Endothelial cell of umbilical vein (primary cell): ENCODE results near the gene PLCXD3. TPM values are rescaled to one million over a fixed set of nuclear protein-coding genes. Genes with fewer than 3 reads are reported as not detected.

Source experiments
- BruUV-seq: library from RNA; stranded (reverse); fragments of 400-500 nt; replicated peaks from 2 replicates; lab custom pipeline; 2021; lab: Mats Ljungman, UMichigan
- CTCF ChIA-PET: fragments of 300-600, 350-600 bp; sonication (Branson Sonifier 250); formaldehyde crosslinking; loops from one replicate; lab custom pipeline; 2021; ENCODE audit warnings: antibody characterized with exemption, inconsistent platforms; lab: Charles Lee
- POLR2A ChIA-PET: fragments of 300-600, 350-600 bp; sonication (Branson Sonifier 250); formaldehyde crosslinking; loops from one replicate; lab custom pipeline; 2021; ENCODE audit warnings: antibody characterized with exemption, inconsistent platforms; lab: Charles Lee
- DNase-seq: peaks from one replicate; pipeline ENCODE4 v3.0.0-alpha.2; 2011; ENCODE audit warnings: low read depth, low spot score
- FAIRE-seq: peaks from 2 replicates; lab custom pipeline; 2011; peaks lifted over from hg19 to GRCh38; lab: Jason Lieb, UNC
- H2AFZ ChIP-seq: 2 replicates; pipeline ENCODE4 v1.6.0; 2012; ENCODE audit warnings: low read depth, low read length, control low read depth, inconsistent platforms
- H3K27ac ChIP-seq: 2 replicates; pipeline ENCODE4 v1.5.1; 2011; ENCODE audit warnings: low read depth, mild to moderate bottlenecking, control low read depth, low read length, moderate library complexity; ENCODE audit not compliant: insufficient read depth
- H3K27me3 ChIP-seq, 2 experiments: 2 replicates each; pipeline versions ENCODE4 v1.6.0 to v1.6.1; 2011; ENCODE audit warnings: low read length in 2 of 2, mixed read lengths in 1 of 2; ENCODE audit not compliant: control insufficient read depth in 2 of 2, insufficient read depth in 2 of 2
- H3K36me3 ChIP-seq, 2 experiments: 2 replicates in 1 of 2; 3 replicates in 1 of 2; pipeline ENCODE4 v1.5.1; 2011; ENCODE audit warnings: low read length in 2 of 2, mild to moderate bottlenecking in 1 of 2, moderate library complexity in 1 of 2; ENCODE audit not compliant: control insufficient read depth in 2 of 2, insufficient read depth in 2 of 2; ENCODE audit errors: extremely low read depth in 1 of 2
- H3K4me1 ChIP-seq: 3 replicates; pipeline ENCODE4 v1.5.1; 2011; ENCODE audit warnings: mild to moderate bottlenecking, low read length; ENCODE audit not compliant: control insufficient read depth, insufficient read depth; ENCODE audit errors: extremely low read depth
- H3K4me2 ChIP-seq: 2 replicates; pipeline ENCODE4 v1.6.1; 2011; ENCODE audit warnings: low read length, control low read depth, mixed read lengths; ENCODE audit not compliant: insufficient read depth
- H3K4me3 ChIP-seq, 3 experiments: fragments of 200-600 bp in 1 of 3; sonication (generic), shearing (Covaris generic) in 1 of 3; replicated peaks in 1 of 3; 2 replicates each; pipeline ENCODE4 v1.5.1; 2011 to 2016; ENCODE audit warnings: control low read depth in 3 of 3, low read length in 3 of 3, mild to moderate bottlenecking in 2 of 3, inconsistent platforms in 1 of 3, low read depth in 1 of 3, moderate library complexity in 1 of 3; ENCODE audit not compliant: insufficient read depth in 1 of 3
- H3K79me2 ChIP-seq: 2 replicates; pipeline ENCODE4 v1.6.0; 2012; ENCODE audit warnings: low read length, inconsistent platforms; ENCODE audit not compliant: control insufficient read depth, insufficient read depth
- H3K9ac ChIP-seq: replicated peaks from 2 replicates; pipeline ENCODE3; 2011; ENCODE audit warnings: low read length, control low read depth; ENCODE audit not compliant: insufficient read depth; ENCODE audit errors: extremely low read depth
- H3K9me1 ChIP-seq: replicated peaks from 3 replicates; pipeline ENCODE4 v1.6.0; 2011; ENCODE audit warnings: mild to moderate bottlenecking, low read length; ENCODE audit not compliant: control insufficient read depth, insufficient read depth; ENCODE audit errors: extremely low read depth
- H3K9me3 ChIP-seq: replicated peaks from 2 replicates; pipeline ENCODE4 v1.5.1; 2012; ENCODE audit warnings: low read length, inconsistent platforms; ENCODE audit not compliant: control insufficient read depth, insufficient read depth
- H4K20me1 ChIP-seq: replicated peaks from 2 replicates; pipeline ENCODE3; 2011; ENCODE audit warnings: mild to moderate bottlenecking, low read length; ENCODE audit not compliant: control insufficient read depth, insufficient read depth; ENCODE audit errors: extremely low read depth
- EZH2 ChIP-seq: IDR thresholded peaks from 2 replicates; pipeline ENCODE4 v1.6.1; 2012; ENCODE audit warnings: borderline replicate concordance, low read depth, mild to moderate bottlenecking, moderate library complexity, low read length, inconsistent platforms; ENCODE audit not compliant: severe bottlenecking
- FOS ChIP-seq: IDR thresholded peaks from 2 replicates; pipeline ENCODE4 v1.6.1; 2011; ENCODE audit warnings: mild to moderate bottlenecking, low read length, moderate library complexity, borderline replicate concordance; ENCODE audit not compliant: insufficient read depth
- GATA2 ChIP-seq: IDR thresholded peaks from 2 replicates; pipeline ENCODE4 v1.7.0; 2011; ENCODE audit warnings: low read depth, mild to moderate bottlenecking, moderate library complexity, mixed read lengths, low read length; ENCODE audit not compliant: insufficient read length, insufficient read depth
- JUN ChIP-seq: IDR thresholded peaks from 2 replicates; pipeline ENCODE4 v1.6.1; 2011; ENCODE audit warnings: borderline replicate concordance, low read depth; ENCODE audit not compliant: insufficient read length, insufficient read depth
- POLR2AphosphoS5 ChIP-seq: IDR thresholded peaks from 2 replicates; pipeline ENCODE4 v1.6.1; 2012; ENCODE audit warnings: low read depth, mild to moderate bottlenecking, control low read depth, low read length, moderate library complexity; ENCODE audit not compliant: insufficient read depth
- dilution Hi-C: fragments of 300-500 bp; cut with MboI; formaldehyde crosslinking; loops from one replicate; pipeline ENCODE4 v1.15.0; 2019; ENCODE audit warnings: low sequenced_read_pairs; ENCODE audit not compliant: extremely low pct_ligation_motif_present
- intact Hi-C: fragments of 100-400 bp; cut with micrococcal nuclease; formaldehyde crosslinking; loops from one replicate; pipeline ENCODE4 v1.10.0; 2022
- polyA plus RNA-seq, 4 experiments: library from polyadenylated mRNA; depleted of rRNA in 3 of 4; stranded (reverse) in 3 of 4; unstranded in 1 of 4; fragments of >200 nt; gene quantifications; 2 replicates each; pipeline versions ENCODE4 v1.2.1 to v1.2.3, GENCODE V29; 2011 to 2012; ENCODE audit warnings: missing spikeins in 1 of 4
- total RNA-seq: library from RNA; stranded (reverse); gene quantifications from 2 replicates; pipeline ENCODE4 v1.2.3, GENCODE V29; 2021
- TF ChIP-seq, protein P1 (sequence below): IDR thresholded peaks from 2 replicates; pipeline ENCODE4 v1.6.1; 2011; ENCODE audit not compliant: insufficient read depth, insufficient read length
- TF ChIP-seq, protein P2 (sequence below), 2 donors: IDR thresholded peaks; 1 replicate in 1 of 2; 2 replicates in 1 of 2; pipeline ENCODE4 v1.5.1; 2011; ENCODE audit warnings: low read length in 2 of 2, mild to moderate bottlenecking in 2 of 2, moderate library complexity in 2 of 2, control low read depth in 1 of 2, inconsistent platforms in 1 of 2, low read depth in 1 of 2; ENCODE audit not compliant: insufficient read depth in 1 of 2; ENCODE audit errors: extremely low read depth in 1 of 2

PLCXD3 gene
- total and polyA plus RNA-seq, 2 donors (not counting 3 experiments of a cell fraction or from before 2014, with no cell fraction given), result not detected

DNA sequence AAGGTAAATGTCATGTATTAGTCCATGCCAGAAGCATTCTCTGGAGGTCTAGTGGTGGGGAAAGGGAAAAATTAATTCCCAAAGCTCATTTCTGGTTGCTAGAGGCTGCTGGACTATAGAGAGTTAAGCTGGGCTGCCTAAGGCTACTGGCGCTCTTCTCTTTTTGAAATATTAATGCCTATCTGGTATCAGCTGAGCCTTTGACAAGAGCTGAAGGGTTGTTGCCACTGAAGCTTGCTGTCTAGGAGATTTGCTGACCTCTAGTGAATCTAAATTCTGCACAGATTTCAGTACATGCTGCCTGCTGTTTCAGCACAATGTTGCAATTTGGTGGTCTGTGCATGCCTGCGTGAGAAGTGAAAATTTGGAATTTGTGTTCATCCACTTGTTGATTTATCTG lies 29.1 kb upstream of the PLCXD3 start:
- Histone ChIP-seq H2AFZ (no peak overlapping the region), H3K27me3 (no peaks in the 10 kb centered on the region), H3K9me1 (no peaks in the 10 kb centered on the region), H3K4me1 (no peaks in the 10 kb centered on the region), H3K4me3 (no peak overlapping the region), H3K27ac (no peak overlapping the region), H3K79me2 (no peaks in the 10 kb centered on the region), H3K9ac (no peak overlapping the region), H3K9me3 (no peaks in the 10 kb centered on the region), H4K20me1 (no peaks in the 10 kb centered on the region), H3K36me3 (no peaks in the 10 kb centered on the region), H3K4me2 (no peak overlapping the region)
- CTCF ChIA-PET, result no interaction called here
- DNase-seq (no peak), FAIRE-seq (no peak)
- dilution Hi-C loops (no loop called here), intact Hi-C loops (no loop called here)
- BruUV-seq, result no TSS peak
- POLR2A ChIA-PET, result no interaction called here
- no peak for TF ChIP-seq POLR2AphosphoS5
- no peak for TF ChIP-seq GATA2
- TF ChIP-seq FOS, result no peak
- TF ChIP-seq EZH2, result no peak

DNA sequence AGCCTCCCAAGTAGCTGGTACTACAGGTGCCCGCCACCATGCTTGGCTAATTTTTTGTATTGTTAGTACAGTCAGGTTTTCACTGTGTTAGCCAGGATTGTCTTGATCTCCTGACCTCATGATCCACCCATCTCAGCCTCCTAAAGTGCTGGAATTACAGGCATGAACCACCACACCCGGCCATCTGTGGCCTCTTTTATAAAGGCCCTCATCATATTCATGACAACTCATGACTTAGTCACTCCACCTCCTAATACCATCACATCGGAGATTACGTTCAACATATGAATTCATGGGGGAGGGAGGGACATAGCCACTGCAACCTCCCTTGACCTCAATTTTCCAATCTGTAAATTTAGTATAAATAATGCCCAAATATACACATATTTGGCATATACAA lies 27.2 kb upstream of the PLCXD3 start:
- H3K79me2 ChIP-seq, result no peaks in the 10 kb centered on the region
- no TSS peak for BruUV-seq
- CTCF ChIA-PET, result no interaction called here

More for the DNA sequence above, 27.2 kb upstream of the PLCXD3 start:
- no peak overlapping the region for H3K4me2 ChIP-seq
- FAIRE-seq, result no peak
- H3K9me1 ChIP-seq, result no peaks in the 10 kb centered on the region
- dilution Hi-C loops (no loop called here), intact Hi-C loops (no loop called here)
- no peak for DNase-seq
- H3K27ac ChIP-seq, result no peak overlapping the region
- H3K27me3 ChIP-seq, result no peaks in the 10 kb centered on the region
- H2AFZ ChIP-seq, result no peak overlapping the region
- TF ChIP-seq, protein P1, sequence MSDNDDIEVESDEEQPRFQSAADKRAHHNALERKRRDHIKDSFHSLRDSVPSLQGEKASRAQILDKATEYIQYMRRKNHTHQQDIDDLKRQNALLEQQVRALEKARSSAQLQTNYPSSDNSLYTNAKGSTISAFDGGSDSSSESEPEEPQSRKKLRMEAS, result no peak
- TF ChIP-seq POLR2AphosphoS5, result no peak
- TF ChIP-seq, protein P2, sequence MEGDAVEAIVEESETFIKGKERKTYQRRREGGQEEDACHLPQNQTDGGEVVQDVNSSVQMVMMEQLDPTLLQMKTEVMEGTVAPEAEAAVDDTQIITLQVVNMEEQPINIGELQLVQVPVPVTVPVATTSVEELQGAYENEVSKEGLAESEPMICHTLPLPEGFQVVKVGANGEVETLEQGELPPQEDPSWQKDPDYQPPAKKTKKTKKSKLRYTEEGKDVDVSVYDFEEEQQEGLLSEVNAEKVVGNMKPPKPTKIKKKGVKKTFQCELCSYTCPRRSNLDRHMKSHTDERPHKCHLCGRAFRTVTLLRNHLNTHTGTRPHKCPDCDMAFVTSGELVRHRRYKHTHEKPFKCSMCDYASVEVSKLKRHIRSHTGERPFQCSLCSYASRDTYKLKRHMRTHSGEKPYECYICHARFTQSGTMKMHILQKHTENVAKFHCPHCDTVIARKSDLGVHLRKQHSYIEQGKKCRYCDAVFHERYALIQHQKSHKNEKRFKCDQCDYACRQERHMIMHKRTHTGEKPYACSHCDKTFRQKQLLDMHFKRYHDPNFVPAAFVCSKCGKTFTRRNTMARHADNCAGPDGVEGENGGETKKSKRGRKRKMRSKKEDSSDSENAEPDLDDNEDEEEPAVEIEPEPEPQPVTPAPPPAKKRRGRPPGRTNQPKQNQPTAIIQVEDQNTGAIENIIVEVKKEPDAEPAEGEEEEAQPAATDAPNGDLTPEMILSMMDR (IDR thresholded peaks at IDR 0.05; ENCODE audit: extremely low read depth in 1 of 2, insufficient read depth in 1 of 2, low read depth in 1 of 2, low read length in 2 of 2), result no peak
- no peak for TF ChIP-seq EZH2
- no peak for TF ChIP-seq JUN
- H3K4me1 ChIP-seq, result no peaks in the 10 kb centered on the region
- H3K9me3 ChIP-seq, result no peaks in the 10 kb centered on the region
- POLR2A ChIA-PET, result interaction anchor here (0.7 kb wide), 1 partner anchor 225 kb away, joined by 6 read pairs; no protein-coding TSS in a partner anchor
- no peaks in the 10 kb centered on the region for H3K36me3 ChIP-seq
- no peak overlapping the region for H3K9ac ChIP-seq
- no peaks in the 10 kb centered on the region for H4K20me1 ChIP-seq
- H3K4me3 ChIP-seq, result no peak overlapping the region
